Endodermal cell (in vitro differentiated cells): ENCODE data around the gene SUGCT. TPM values are rescaled to one million over a fixed set of nuclear protein-coding genes. Genes with fewer than 3 reads are reported as not detected.
"Not testable (repeated sequence)": the region's sequence is repeated elsewhere in the genome, so short reads cannot be mapped to it uniquely, and the experiment has no call there.

Source experiments
- DNase-seq: peaks from one replicate; pipeline ENCODE4 v3.0.0-alpha.2; 2017
- H3K27ac ChIP-seq: 2 replicates; pipeline ENCODE4 v1.5.1; 2013; ENCODE audit warnings: mild to moderate bottlenecking, low read depth, low read length, moderate library complexity
- H3K27me3 ChIP-seq: 2 replicates; pipeline ENCODE4 v1.6.1; 2013; ENCODE audit warnings: mild to moderate bottlenecking, low read length, moderate library complexity; ENCODE audit not compliant: insufficient read depth, control insufficient read depth, poor library complexity, severe bottlenecking
- H3K36me3 ChIP-seq: 2 replicates; pipeline ENCODE4 v1.7.0; 2013; ENCODE audit warnings: mild to moderate bottlenecking, low read length, moderate library complexity; ENCODE audit not compliant: control insufficient read depth, insufficient read depth
- H3K4me1 ChIP-seq: one replicate; pipeline ENCODE4 v1.7.0; 2013; ENCODE audit warnings: low read length; ENCODE audit not compliant: control insufficient read depth, insufficient read depth
- H3K4me3 ChIP-seq: 2 replicates; pipeline ENCODE4 v1.5.1; 2013; ENCODE audit warnings: mild to moderate bottlenecking, low read length, moderate library complexity
- H3K9ac ChIP-seq: 2 replicates; pipeline ENCODE4 v1.6.1; 2013; ENCODE audit warnings: mild to moderate bottlenecking, low read length, moderate library complexity; ENCODE audit not compliant: poor library complexity, severe bottlenecking; ENCODE audit errors: extremely low read depth
- H3K9me3 ChIP-seq: 2 replicates; pipeline ENCODE4 v1.6.1; 2013; ENCODE audit warnings: mild to moderate bottlenecking, low read length, moderate library complexity; ENCODE audit not compliant: control insufficient read depth
- H3K27ac Mint-ChIP-seq: 2 replicates; pipeline ENCODE4 v1.8.0; 2020; ENCODE audit warnings: mixed read lengths
- H3K27me3 Mint-ChIP-seq: 2 replicates; pipeline ENCODE4 v1.8.0; 2021; ENCODE audit warnings: mild to moderate bottlenecking, mixed read lengths; ENCODE audit not compliant: insufficient read depth
- H3K36me3 Mint-ChIP-seq: 2 replicates; pipeline ENCODE4 v1.8.0; 2020; ENCODE audit warnings: low read depth, mixed read lengths
- H3K4me1 Mint-ChIP-seq: 2 replicates; pipeline ENCODE4 v1.8.0; 2020; ENCODE audit warnings: mixed read lengths
- H3K4me3 Mint-ChIP-seq: 2 replicates; pipeline ENCODE4 v1.8.0; 2020; ENCODE audit warnings: mild to moderate bottlenecking, moderate library complexity, mixed read lengths
- H3K9me3 Mint-ChIP-seq: 2 replicates; pipeline ENCODE4 v1.8.0; 2020; ENCODE audit warnings: mild to moderate bottlenecking, mixed read lengths
- CTCF ChIP-seq: fragments of 200-600 bp; sonication (generic); conservative IDR thresholded peaks from 2 replicates; pipeline ENCODE4 v1.5.0; 2021; ENCODE audit warnings: antibody characterized with exemption, mild to moderate bottlenecking
- WGBS, 2 experiments: methylation state at CpG; one replicate each; pipeline versions ENCODE4 v1.1.5 to v1.1.7; 2013; ENCODE audit warnings: missing lambda C conversion rate in 2 of 2, mixed read lengths in 1 of 2; ENCODE audit not compliant: insufficient coverage in 1 of 2, insufficient read length in 1 of 2; 5-methylcytosine and 5-hydroxymethylcytosine counted together
- total RNA-seq, 2 donors: library from RNA; stranded (reverse); fragmentation: NEBNext Ultra II Directional in 1 of 2; extraction: Animal tissue kit (Norgen Biotek cat#: 25700) in 1 of 2; gene quantifications; 2 replicates in 1 of 2; 3 replicates in 1 of 2; pipeline ENCODE4 v1.2.1, GENCODE V29; 2021

SUGCT gene
- total RNA-seq, 2 donors from 2014 or later: 3.6 to 3.9 TPM

GRCh38 chr7:40147371-40148246, 12.8 kb downstream of the SUGCT start:
- Histone ChIP-seq H3K4me1 (no peaks in the 10 kb centered on the region), H3K27me3 (no peaks in the 10 kb centered on the region), H3K36me3 (no peaks in the 10 kb centered on the region), H3K9me3 (peaks cover 22% of the 10 kb centered on the region), H3K4me3 (no peak overlapping the region), H3K9ac (no peak overlapping the region), H3K27ac (no peak overlapping the region)
- Mint-ChIP-seq H3K9me3 (peaks cover 29% of the 10 kb centered on the region), H3K4me1 (no peaks in the 10 kb centered on the region), H3K4me3 (no peak overlapping the region), H3K36me3 (peaks cover 7% of the 10 kb centered on the region), H3K27ac (no peak overlapping the region), H3K27me3 (no peaks in the 10 kb centered on the region)
- peak; percentile 69 for DNase-seq
- peak; percentile 49 for TF ChIP-seq CTCF
- WGBS, 2 experiments: 92 to 94% methylated on average over 14 to 19 of the region's 19 CpGs

- not testable (repeated sequence) for H3K36me3 Mint-ChIP-seq, H3K36me3 ChIP-seq, H3K4me1 ChIP-seq, DNase-seq, H3K4me3 Mint-ChIP-seq, H3K27ac Mint-ChIP-seq, H3K27ac ChIP-seq, H3K9ac ChIP-seq, H3K27me3 ChIP-seq, H3K27me3 Mint-ChIP-seq, H3K4me3 ChIP-seq, H3K4me1 Mint-ChIP-seq
- whole genome bisulfite sequencing, 2 experiments: 94 to 98% methylated on average over 6 to 7 of the region's 7 CpGs
- H3K9me3 Mint-ChIP-seq: peaks cover 29% of the 10 kb centered on the region
- H3K9me3 ChIP-seq: peaks cover 22% of the 10 kb centered on the region
Observed at GRCh38 chr7:40148247-40148580, 13.4 kb downstream of the SUGCT start.

GRCh38 chr7:40148671-40149070, 13.9 kb downstream of the SUGCT start:
- no peak overlapping the region for H3K4me3 ChIP-seq
- H3K9ac ChIP-seq: no peak overlapping the region
- 80 to 81% methylated on average over 2 of the region's 2 CpGs for WGBS, 2 experiments
- no peak overlapping the region for H3K27ac ChIP-seq
- Mint-ChIP-seq H3K9me3 (peaks cover 29% of the 10 kb centered on the region), H3K27me3 (no peaks in the 10 kb centered on the region), H3K36me3 (peaks cover 7% of the 10 kb centered on the region), H3K4me3 (no peak overlapping the region), H3K27ac (peak overlapping the region; percentile 2), H3K4me1 (no peaks in the 10 kb centered on the region)
- no peaks in the 10 kb centered on the region for H3K4me1 ChIP-seq
- no peak for DNase-seq
- no peak for TF ChIP-seq CTCF
- H3K9me3 ChIP-seq: peaks cover 22% of the 10 kb centered on the region
- H3K27me3 ChIP-seq: no peaks in the 10 kb centered on the region
- H3K36me3 ChIP-seq: no peaks in the 10 kb centered on the region
